Measurements from ENCODE around the gene HMCN1. TPM values are rescaled to one million over a fixed set of nuclear protein-coding genes. Genes with fewer than 3 reads are reported as not detected.
"Not testable (repeated sequence)": the region's sequence is repeated elsewhere in the genome, so short reads cannot be mapped to it uniquely, and the experiment has no call there.

HMCN1 gene
- total RNA-seq, 1 donor from 2014 or later = 1.6 TPM

- DNase-seq (ENCODE audit: low read depth) = no peak
- no peak for TF ChIP-seq CTCF (conservative IDR thresholded peaks at IDR 0.05; ENCODE audit: low read depth, low read length)
- no peak overlapping the region for H3K4me3 ChIP-seq (ENCODE audit: low read depth, low read length)
These were observed 449.0 kb downstream of the HMCN1 start for GRCh38 chr1:186183219-186183618.

DNA sequence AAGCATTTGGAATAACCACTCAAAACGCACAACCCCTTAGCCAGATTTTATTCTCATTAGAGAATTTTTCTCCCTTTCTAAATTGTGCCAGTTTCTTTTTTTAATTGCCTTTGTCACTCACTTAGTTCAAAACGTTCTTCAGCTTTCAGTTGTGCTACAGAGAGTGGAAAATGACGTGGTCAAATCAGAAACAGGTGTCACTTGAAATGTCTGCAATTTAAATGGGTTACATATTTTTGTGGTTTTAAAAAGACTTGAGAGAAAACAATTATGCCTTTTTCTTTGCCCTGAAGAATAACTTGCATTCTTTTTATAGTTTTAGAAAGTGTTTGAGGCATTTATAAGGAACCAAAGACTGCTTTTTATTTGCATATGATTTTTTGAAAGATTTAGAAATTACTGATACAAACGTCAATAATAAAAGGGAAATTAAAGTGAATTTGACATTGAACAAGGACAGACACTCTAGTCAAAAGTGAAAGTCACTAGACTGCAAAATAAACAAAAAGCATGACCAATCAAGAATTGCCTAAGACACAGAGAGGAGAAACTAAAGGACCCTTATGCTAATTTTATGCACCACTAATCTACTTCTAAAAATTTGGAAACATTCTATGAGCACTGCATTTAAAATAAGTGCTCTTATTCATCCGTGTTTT, 449.9 kb downstream of the HMCN1 start:
- H3K4me3 ChIP-seq (ENCODE audit: low read depth, low read length) = no peak overlapping the region
- no peak for DNase-seq (ENCODE audit: low read depth)
- TF ChIP-seq CTCF (conservative IDR thresholded peaks at IDR 0.05; ENCODE audit: low read depth, low read length) = no peak

GRCh38 chr1:186186251-186186650, 452.1 kb downstream of the HMCN1 start:
- DNase-seq (ENCODE audit: low read depth); H3K4me3 ChIP-seq (ENCODE audit: low read depth, low read length): not testable (repeated sequence)

GRCh38 chr1:186187601-186188000, 453.4 kb downstream of the HMCN1 start:
- no peak for DNase-seq (ENCODE audit: low read depth)
- H3K4me3 ChIP-seq (ENCODE audit: low read depth, low read length) = no peak overlapping the region
- no peak for TF ChIP-seq CTCF (conservative IDR thresholded peaks at IDR 0.05; ENCODE audit: low read depth, low read length)

DNA sequence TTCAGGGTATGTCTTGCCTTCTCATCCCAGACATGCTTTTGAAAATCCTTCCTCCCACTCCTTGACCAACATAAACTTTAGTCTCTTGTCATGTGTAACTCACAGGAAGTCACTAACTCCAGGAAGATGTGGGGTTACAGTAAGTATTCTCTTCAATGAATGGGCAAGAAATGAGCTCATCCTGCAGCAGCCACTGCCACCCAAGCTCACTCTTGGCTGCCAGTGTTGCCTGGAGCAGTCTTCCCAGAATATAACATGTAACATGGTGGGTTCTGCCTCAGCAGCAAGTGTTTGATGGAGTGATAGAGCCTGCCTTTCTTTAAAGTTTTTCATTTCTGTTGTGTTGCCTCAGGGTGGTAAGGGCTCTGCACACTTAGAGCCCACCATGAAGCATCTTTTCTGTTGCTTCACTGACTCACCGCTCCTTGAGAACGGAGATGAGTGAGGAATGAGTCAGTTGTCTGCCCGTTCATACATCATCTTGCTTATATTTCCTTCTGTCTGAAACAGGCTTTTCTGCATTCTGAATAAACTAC, 453.9 kb downstream of the HMCN1 start:
- TF ChIP-seq CTCF (conservative IDR thresholded peaks at IDR 0.05; ENCODE audit: low read depth, low read length) = no peak
- no peak overlapping the region for H3K4me3 ChIP-seq (ENCODE audit: low read depth, low read length)
- DNase-seq (ENCODE audit: low read depth) = peak; percentile 68

DNA sequence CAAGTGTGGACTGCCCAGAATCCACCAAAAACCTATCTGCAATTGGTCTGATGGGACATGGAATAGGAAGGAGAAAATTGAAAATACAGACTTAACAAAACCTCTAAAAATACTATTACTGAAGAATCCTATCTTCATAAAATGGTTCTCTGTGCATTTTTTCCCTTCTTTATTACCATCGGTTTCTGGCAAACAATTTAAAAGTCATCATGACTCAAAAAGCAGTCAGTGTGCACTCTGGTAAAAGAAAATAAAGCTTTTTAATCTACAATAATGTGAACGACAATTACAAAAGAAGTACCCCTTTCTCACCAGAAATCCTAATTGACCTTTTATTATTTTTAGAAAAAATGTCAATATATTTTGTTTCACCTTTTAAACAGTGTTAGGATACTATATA, 454.5 kb downstream of the HMCN1 start:
- H3K4me3 ChIP-seq (ENCODE audit: low read depth, low read length) = no peak overlapping the region
- no peak for TF ChIP-seq CTCF (conservative IDR thresholded peaks at IDR 0.05; ENCODE audit: low read depth, low read length)
- no peak for DNase-seq (ENCODE audit: low read depth)

GRCh38 chr1:186189156-186189555, 455.0 kb downstream of the HMCN1 start:
- H3K4me3 ChIP-seq (ENCODE audit: low read depth, low read length) = no peak overlapping the region

More at GRCh38 chr1:186189156-186189555, 455.0 kb downstream of the HMCN1 start:
- no peak for DNase-seq (ENCODE audit: low read depth)
- no peak for TF ChIP-seq CTCF (conservative IDR thresholded peaks at IDR 0.05; ENCODE audit: low read depth, low read length)

All from epithelial cell of proximal tubule (primary cell).